DOHH2 (cell line): ENCODE data around the gene RRAS.

ENCODE experiments used
- H3F3A ChIP-seq: fragments of 200-600 bp; sonication (generic), shearing (Covaris generic); 2 replicates; pipeline ENCODE4 v1.6.0; 2016; ENCODE audit warnings: antibody characterized with exemption, mild to moderate bottlenecking; ENCODE audit not compliant: control insufficient read depth, insufficient read depth
- H3K27ac ChIP-seq: fragments of 200-600 bp; sonication (generic); 2 replicates; pipeline ENCODE4 v1.5.1; 2014; ENCODE audit warnings: low read depth, mild to moderate bottlenecking, low read length, moderate library complexity
- H3K27me3 ChIP-seq: fragments of 200-600 bp; sonication (generic); 2 replicates; pipeline ENCODE4 v1.6.1; 2014; ENCODE audit warnings: mild to moderate bottlenecking, low read length, mixed read lengths; ENCODE audit not compliant: control insufficient read depth
- H3K36me3 ChIP-seq: fragments of 200-600 bp; sonication (generic); 2 replicates; pipeline ENCODE4 v1.6.1; 2014; ENCODE audit warnings: mild to moderate bottlenecking, low read length, moderate library complexity, mixed read lengths; ENCODE audit not compliant: control insufficient read depth
- H3K4me1 ChIP-seq: fragments of 200-600 bp; sonication (generic); 2 replicates; pipeline ENCODE4 v1.6.1; 2014; ENCODE audit warnings: mild to moderate bottlenecking, low read length, mixed read lengths; ENCODE audit not compliant: control insufficient read depth
- H3K4me2 ChIP-seq: fragments of 200-600 bp; sonication (generic); 2 replicates; pipeline ENCODE4 v1.6.0; 2014; ENCODE audit warnings: mild to moderate bottlenecking, low read length, moderate library complexity
- H3K4me3 ChIP-seq: fragments of 200-600 bp; sonication (generic); 2 replicates; pipeline ENCODE4 v1.5.1; 2014; ENCODE audit warnings: mild to moderate bottlenecking, low read length, mixed read lengths
- H3K79me2 ChIP-seq: fragments of 200-600 bp; sonication (generic); 2 replicates; pipeline ENCODE4 v1.6.1; 2014; ENCODE audit warnings: mild to moderate bottlenecking, low read length, mixed read lengths; ENCODE audit not compliant: control insufficient read depth
- H3K9me2 ChIP-seq: fragments of 200-600 bp; sonication (generic); replicated peaks from 2 replicates; pipeline ENCODE4 v1.6.1; 2014; ENCODE audit warnings: mild to moderate bottlenecking, low read length, mixed read lengths; ENCODE audit not compliant: control insufficient read depth
- H3K9me3 ChIP-seq: fragments of 200-600 bp; sonication (generic); 2 replicates; pipeline ENCODE4 v1.6.1; 2014; ENCODE audit warnings: antibody characterized with exemption, low read length, mixed read lengths; ENCODE audit not compliant: control insufficient read depth, insufficient read depth
- H4K20me1 ChIP-seq: fragments of 200-600 bp; sonication (generic); 2 replicates; pipeline ENCODE4 v1.6.0; 2014; ENCODE audit warnings: low read depth, mild to moderate bottlenecking, antibody characterized with exemption, low read length, moderate library complexity; ENCODE audit not compliant: control insufficient read depth, insufficient read depth
- EZH2phosphoT487 ChIP-seq: fragments of 200-600 bp; sonication (generic); IDR thresholded peaks from 2 replicates; pipeline ENCODE4 v1.6.1; 2017; ENCODE audit warnings: borderline replicate concordance, mild to moderate bottlenecking, antibody characterized with exemption, low read length, moderate library complexity, mixed read lengths
- TF ChIP-seq, protein P1 (sequence below): fragments of 200-600 bp; sonication (generic); IDR thresholded peaks from one replicate; pipeline ENCODE4 v1.5.1; 2014; ENCODE audit warnings: antibody characterized with exemption, mild to moderate bottlenecking, low read depth, low read length; ENCODE audit not compliant: poor library complexity, severe bottlenecking

RRAS gene

DNA sequence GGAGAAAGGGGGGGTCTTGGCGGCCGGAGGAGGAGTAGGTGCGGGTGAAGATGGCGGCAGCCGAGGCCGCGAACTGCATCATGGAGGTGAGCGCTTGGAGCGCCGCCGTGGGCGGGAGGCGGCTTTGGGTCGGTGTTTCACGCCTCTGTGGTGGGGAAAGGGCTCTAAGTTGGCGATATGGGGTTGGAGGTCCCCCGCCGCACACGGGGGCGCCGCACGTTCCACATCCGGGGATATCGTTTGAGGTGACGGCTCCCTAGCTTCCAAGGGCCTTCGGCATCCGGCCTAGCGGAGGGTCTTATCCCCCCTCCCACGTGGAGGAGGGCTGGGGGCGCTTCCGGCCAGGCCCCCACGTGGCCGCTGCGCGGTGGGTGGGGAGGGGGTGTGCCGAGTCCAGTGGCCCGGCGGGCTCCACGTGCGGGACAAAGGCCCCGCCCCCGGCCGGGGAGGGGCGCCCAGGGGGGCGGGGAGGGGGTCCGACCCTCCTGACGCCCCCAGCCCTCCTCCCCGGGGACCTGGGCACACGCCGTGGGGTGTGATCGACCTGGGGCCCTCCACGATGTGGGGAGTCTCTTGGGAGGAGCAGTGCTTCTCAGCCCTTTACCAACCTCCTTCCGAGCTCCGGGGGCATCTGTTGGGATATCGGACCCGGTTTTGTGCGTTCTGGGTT, 37.4 kb upstream of the RRAS start, which contains the start of gene PRMT1:
TSS of gene PRMT1 (plus strand) at position 41 of the 670 bp plus-strand sequence. CDS start at position 51, 10 bp downstream.
- Histone ChIP-seq H3K79me2 (peaks cover 52% of the 10 kb centered on the region), H3K4me3 (peak within 1 kb of the TSS; percentile 95), H3K4me2 (peak within 1 kb of the TSS; percentile 99), H4K20me1 (peaks cover 23% of the 10 kb centered on the region), H3K27ac (peak within 1 kb of the TSS; percentile 96), H3K9me3 (no peaks in the 10 kb centered on the region), H3F3A (peaks cover 36% of the 10 kb centered on the region), H3K36me3 (peaks cover 57% of the 10 kb centered on the region), H3K4me1 (peaks cover 64% of the 10 kb centered on the region), H3K27me3 (no peaks in the 10 kb centered on the region), H3K9me2 (no peaks in the 10 kb centered on the region)
- TF ChIP-seq, protein P1, sequence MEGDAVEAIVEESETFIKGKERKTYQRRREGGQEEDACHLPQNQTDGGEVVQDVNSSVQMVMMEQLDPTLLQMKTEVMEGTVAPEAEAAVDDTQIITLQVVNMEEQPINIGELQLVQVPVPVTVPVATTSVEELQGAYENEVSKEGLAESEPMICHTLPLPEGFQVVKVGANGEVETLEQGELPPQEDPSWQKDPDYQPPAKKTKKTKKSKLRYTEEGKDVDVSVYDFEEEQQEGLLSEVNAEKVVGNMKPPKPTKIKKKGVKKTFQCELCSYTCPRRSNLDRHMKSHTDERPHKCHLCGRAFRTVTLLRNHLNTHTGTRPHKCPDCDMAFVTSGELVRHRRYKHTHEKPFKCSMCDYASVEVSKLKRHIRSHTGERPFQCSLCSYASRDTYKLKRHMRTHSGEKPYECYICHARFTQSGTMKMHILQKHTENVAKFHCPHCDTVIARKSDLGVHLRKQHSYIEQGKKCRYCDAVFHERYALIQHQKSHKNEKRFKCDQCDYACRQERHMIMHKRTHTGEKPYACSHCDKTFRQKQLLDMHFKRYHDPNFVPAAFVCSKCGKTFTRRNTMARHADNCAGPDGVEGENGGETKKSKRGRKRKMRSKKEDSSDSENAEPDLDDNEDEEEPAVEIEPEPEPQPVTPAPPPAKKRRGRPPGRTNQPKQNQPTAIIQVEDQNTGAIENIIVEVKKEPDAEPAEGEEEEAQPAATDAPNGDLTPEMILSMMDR: no peak
- no peak for TF ChIP-seq EZH2phosphoT487

DNA sequence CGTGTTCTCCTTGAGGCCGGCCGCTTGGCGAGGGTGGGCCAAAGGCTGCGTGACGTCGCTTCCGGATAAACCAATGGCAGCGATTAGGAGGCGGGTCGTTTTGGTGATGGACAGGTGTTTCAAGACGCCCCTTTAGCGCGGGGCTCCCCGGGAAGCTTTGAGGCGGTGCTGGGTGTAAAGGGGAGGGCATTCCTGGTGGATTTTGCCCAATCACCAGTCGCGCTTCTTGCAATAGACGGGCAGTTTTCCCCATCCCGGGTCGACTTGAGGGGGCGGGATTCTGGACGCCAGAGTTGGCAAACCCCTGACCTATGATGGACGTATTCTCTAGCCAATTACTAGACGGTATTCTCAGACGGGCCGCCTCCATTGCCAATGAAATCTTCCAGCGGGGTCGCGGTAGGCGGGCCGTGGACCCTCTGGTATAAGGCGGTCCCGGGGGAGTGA, 36.9 kb upstream of the RRAS start:
- Histone ChIP-seq H4K20me1 (peaks cover 21% of the 10 kb centered on the region), H3K4me2 (peak overlapping the region; percentile 99), H3K9me2 (no peaks in the 10 kb centered on the region), H3K79me2 (peaks cover 46% of the 10 kb centered on the region), H3K4me3 (peak overlapping the region; percentile 95), H3K27me3 (no peaks in the 10 kb centered on the region), H3K9me3 (no peaks in the 10 kb centered on the region), H3K36me3 (peaks cover 53% of the 10 kb centered on the region), H3K27ac (peak overlapping the region; percentile 96), H3K4me1 (peaks cover 70% of the 10 kb centered on the region), H3F3A (peaks cover 36% of the 10 kb centered on the region)
- TF ChIP-seq, protein P1: no peak
- TF ChIP-seq EZH2phosphoT487: no peak

DNA sequence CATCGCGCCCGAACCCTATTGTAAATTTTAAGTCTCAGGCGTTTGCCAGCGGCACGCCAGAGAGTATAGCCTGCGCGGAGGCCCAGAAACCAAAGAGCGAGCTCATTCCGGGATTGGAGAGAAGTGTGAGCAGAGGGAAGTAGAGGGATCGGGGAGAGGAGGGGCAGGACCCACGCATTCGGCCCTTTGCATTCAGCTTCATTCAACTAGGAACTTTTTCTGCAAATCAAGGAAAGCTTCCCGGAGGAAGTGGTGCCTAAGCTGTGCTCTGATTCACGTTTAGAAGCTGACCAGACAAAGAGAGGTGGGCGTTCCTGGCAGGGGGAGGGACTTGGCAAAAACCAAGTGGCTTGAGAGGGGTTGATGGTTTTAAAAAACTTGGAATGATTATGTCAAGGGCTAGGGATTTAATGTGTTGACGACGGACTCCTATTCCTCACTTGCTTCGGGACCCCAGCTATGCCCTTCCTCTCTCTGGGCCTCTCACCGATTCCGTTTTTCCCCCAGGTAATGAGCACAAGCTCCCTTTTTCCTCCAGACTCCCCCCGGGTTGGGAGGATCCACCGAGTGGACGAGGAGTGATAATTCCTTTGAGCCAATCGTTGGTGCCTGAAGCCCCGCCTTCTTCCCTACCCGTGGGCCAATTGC, 36.3 kb upstream of the RRAS start:
- peaks cover 18% of the 10 kb centered on the region for H4K20me1 ChIP-seq
- peak overlapping the region; percentile 95 for H3K4me3 ChIP-seq
- H3F3A ChIP-seq: peaks cover 36% of the 10 kb centered on the region
- TF ChIP-seq EZH2phosphoT487: no peak
- TF ChIP-seq, protein P1: no peak
- no peaks in the 10 kb centered on the region for H3K9me2 ChIP-seq
- H3K4me1 ChIP-seq: peaks cover 74% of the 10 kb centered on the region
- H3K36me3 ChIP-seq: peaks cover 54% of the 10 kb centered on the region
- H3K27ac ChIP-seq: peak overlapping the region; percentile 96
- peaks cover 43% of the 10 kb centered on the region for H3K79me2 ChIP-seq
- H3K9me3 ChIP-seq: no peaks in the 10 kb centered on the region
- H3K27me3 ChIP-seq: no peaks in the 10 kb centered on the region
- H3K4me2 ChIP-seq: peak overlapping the region; percentile 91
